GM12874 (cell line): Measurements from ENCODE around the gene PADI2.

ENCODE experiments used
- TF ChIP-seq, protein P1 (sequence below): IDR thresholded peaks from 2 replicates; pipeline ENCODE4 v1.5.1; 2011; ENCODE audit warnings: low read depth, mild to moderate bottlenecking, control low read depth, low read length, moderate library complexity; ENCODE audit not compliant: insufficient read depth

The PADI2 gene

DNA sequence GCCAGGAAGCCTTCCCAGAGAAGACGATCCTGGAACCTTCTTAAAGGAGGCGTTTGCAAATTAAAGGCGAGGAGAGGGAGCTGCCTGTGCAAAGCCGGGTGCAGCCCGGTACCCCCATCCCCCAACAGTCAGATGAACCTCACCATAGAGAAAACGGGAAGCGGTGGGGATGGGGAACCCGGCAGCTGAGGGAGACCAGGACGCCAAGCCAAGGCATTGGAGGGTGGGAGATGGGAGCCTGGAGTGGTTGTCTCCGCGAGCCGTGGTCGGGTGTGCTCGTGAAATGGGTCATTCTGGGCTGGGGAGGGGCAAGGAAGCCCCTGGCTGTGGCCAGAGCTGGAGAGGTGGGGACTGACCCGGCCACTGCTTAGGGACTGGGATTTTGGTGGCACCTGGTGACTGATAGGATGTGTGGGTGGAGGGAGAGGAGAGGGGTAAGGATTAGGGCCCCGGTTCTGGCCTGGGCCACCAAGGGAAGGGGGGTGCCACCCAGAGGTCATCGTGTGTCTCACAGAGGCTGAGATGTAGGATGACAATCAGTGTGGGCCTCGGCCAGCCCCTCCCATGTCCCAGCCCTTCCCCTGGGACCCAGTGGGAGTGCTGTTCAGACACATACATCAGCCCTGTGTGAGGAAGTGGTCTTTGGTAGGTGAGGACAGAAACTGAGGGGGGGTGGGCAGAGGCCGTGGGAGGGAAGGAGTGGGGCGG lies 676 bp upstream of the PADI2 start:
- TF ChIP-seq, protein P1, sequence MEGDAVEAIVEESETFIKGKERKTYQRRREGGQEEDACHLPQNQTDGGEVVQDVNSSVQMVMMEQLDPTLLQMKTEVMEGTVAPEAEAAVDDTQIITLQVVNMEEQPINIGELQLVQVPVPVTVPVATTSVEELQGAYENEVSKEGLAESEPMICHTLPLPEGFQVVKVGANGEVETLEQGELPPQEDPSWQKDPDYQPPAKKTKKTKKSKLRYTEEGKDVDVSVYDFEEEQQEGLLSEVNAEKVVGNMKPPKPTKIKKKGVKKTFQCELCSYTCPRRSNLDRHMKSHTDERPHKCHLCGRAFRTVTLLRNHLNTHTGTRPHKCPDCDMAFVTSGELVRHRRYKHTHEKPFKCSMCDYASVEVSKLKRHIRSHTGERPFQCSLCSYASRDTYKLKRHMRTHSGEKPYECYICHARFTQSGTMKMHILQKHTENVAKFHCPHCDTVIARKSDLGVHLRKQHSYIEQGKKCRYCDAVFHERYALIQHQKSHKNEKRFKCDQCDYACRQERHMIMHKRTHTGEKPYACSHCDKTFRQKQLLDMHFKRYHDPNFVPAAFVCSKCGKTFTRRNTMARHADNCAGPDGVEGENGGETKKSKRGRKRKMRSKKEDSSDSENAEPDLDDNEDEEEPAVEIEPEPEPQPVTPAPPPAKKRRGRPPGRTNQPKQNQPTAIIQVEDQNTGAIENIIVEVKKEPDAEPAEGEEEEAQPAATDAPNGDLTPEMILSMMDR, result 0 out of 2 replicates have a peak, but pooled peaks have one; percentile 12

DNA sequence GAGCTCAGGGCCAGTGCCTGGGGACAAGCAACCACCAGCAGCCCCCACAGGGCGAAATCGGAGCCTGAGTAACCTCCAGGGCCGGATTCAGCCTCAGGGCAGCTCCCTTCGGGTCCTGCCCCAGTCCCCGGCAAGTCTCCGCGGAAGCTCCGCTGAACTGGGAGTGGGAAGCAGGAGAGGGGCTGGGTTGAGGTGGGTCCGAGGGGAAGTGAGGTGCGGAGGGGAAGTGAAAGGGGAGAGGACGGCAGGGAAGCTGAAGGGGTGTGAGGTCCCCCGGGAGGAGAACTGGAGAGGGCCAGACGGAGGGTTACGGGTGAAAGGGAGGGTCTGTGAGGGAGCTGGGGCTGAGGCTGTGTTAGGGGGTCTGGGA lies 560 bp downstream of the PADI2 start:
- TF ChIP-seq, protein P1, result no peak

DNA sequence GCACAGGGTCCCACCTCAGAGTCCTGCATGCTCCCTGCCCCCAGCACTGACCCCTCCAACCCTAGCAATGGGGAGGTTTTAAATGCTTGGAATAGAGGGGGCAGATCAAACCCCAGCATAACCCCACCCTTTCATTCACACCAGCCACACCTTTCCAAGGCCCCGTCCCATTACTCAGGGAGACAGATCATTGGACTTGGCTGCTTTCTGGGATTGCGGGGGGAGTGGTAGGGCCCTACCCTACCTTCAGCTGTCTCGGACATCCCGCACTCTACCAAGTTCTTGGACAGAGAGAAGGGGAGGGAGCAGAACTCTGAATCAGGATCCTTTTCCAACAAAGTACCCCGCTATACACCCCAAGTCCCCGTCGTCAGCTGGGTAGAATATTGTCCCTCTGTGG lies 983 bp downstream of the PADI2 start:
- TF ChIP-seq, protein P1, result no peak

DNA sequence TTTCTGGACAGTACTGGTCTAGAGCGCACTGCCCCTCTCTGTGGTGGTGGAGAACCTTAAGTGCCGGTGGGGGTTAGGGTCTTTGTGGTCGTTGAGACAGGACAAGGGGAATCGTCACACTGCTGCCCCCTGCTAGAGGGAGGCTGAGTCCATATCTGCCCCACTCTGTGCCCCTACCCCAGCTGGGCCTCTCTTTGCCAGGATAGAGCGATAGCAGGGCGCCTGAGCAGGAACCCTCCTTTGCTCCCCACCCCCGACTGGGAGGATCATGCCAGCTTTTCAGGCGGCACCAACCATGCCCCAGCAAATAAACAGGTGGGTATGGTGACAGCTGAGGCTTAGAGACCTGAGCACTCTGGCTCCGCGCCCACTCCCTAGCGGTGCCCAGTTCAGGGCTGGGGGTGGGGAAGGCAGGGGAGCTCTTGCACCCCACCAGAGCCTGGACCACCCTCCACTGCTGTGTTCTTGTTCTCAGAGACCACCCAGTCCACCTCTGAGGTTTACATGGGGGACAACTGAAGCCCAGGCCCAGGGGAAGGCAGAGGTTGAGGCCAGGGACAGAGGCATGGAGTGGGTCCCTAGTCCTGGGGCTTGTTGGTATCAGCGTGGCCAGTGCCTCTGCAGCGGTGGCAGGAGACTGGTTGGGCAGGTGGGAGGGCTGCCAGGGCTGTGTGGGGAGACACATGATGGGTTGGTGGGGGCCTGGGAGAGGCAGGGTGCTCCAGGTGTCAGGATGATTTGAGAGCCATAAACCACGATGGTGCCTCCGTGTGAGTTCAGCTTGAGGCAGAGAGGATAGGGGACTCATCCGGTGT lies 1.6 kb downstream of the PADI2 start:
- TF ChIP-seq, protein P1, result no peak

DNA sequence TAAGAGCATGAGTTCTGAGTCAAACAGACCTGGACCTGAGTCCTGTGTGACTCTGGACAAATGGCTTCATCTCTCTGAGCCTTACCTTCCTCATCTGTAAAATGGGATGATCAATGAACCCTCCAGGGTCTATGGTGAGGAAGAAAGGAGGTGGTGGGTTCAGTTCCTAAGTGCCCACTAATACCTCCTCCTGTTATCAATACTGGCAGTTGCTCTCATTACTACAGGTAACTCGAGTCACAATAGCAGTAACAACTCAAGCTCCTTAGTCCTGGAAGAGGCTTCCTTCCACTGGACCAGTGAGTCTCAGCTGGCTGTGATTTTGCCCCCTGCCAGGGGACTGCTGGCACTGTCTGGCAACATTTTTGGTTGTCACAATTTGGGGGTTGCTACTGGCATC lies 2.6 kb downstream of the PADI2 start:
- TF ChIP-seq, protein P1, result no peak

DNA sequence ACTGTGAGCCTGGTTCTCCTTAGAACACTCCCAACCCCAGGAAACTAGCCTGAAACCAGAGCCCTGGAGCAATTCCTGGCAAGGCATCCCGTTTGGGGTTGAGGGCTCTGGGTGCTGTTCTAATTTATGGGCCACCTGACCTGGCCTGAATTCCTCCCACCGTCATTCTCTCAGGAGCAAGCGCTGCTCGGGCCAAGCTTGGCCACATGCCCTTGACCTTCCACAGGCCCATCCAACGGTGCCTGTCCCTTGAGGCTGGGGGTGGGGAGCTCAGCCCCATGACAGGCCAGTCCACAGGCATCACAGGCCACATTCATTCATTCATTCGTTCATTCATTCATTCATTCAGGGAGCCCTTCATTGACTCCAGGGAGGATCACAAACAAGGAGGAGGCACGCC lies 5.3 kb downstream of the PADI2 start:
- TF ChIP-seq, protein P1, result no peak

DNA sequence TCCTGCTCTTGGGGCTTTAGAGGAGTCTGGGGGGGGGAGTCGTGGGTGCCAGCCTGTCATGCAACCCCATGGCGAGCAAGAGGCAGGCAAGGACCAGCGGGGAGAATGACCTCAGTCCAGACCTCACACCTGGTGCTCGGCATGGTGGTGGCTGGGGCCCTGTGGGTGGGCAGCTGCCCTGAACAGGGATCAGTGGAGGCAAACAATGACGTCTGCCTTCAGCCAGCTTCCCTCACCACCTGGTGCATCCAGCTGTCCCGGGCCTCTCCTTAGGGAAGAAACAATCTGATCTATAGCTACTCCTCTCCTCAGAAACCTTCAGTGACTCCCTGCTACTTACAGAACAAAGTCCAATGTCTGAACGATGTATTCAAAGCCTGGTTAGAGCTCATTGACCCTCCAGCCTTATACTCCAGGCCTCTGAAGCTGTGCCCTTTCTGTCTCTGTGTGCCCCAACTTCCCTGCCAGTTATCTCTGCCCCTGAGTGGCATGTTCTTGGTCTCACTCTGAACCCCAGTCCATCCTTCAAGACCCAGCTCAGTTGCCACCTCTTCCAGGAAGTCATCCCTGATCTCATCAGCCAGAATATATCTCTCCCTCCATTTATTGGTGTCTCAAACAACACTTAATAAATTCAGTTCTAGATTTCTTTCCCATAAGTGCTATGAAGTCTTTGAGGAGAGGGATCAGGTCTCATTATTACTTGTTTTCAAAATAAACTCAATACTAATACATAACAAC lies 6.6 kb downstream of the PADI2 start:
- TF ChIP-seq, protein P1, result no peak
